ENCODE data around the gene OSBPL7. TPM values are rescaled to one million over a fixed set of nuclear protein-coding genes. Genes with fewer than 3 reads are reported as not detected.

Gene OSBPL7
- total RNA-seq, 1 donor from 2014 or later = 20.3 TPM

DNA sequence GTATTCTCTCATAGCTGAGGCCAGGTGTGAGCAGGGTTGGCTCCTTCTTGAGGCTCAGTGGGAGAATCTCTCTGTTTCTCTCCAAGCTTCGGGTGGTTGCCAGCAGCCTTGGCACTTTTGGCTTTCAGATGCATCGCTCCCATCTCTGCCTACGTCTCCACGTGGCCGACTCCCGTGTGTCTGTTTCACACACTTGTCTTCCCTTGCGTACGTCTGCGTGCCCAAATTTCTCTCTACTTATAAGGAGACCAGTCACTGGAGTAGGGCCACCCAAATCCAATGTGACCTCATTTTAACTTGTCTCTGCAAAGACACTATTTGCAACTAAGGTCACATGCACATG is 14.7 kb downstream of the OSBPL7 start:
- Mint-ChIP-seq H3K36me3 (peaks cover 7% of the 10 kb centered on the region), H3K27me3 (peaks cover 18% of the 10 kb centered on the region), H3K4me3 (no peak overlapping the region), H3K27ac (no peak overlapping the region), H3K9me3 (no peaks in the 10 kb centered on the region), H3K4me1 (ENCODE audit: unreplicated experiment) (peaks cover 10% of the 10 kb centered on the region)
- TF ChIP-seq, protein P1, sequence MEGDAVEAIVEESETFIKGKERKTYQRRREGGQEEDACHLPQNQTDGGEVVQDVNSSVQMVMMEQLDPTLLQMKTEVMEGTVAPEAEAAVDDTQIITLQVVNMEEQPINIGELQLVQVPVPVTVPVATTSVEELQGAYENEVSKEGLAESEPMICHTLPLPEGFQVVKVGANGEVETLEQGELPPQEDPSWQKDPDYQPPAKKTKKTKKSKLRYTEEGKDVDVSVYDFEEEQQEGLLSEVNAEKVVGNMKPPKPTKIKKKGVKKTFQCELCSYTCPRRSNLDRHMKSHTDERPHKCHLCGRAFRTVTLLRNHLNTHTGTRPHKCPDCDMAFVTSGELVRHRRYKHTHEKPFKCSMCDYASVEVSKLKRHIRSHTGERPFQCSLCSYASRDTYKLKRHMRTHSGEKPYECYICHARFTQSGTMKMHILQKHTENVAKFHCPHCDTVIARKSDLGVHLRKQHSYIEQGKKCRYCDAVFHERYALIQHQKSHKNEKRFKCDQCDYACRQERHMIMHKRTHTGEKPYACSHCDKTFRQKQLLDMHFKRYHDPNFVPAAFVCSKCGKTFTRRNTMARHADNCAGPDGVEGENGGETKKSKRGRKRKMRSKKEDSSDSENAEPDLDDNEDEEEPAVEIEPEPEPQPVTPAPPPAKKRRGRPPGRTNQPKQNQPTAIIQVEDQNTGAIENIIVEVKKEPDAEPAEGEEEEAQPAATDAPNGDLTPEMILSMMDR (conservative IDR thresholded peaks at IDR 0.05) = no peak
- no peak for DNase-seq (ENCODE audit: extremely low spot score, unreplicated experiment)

DNA sequence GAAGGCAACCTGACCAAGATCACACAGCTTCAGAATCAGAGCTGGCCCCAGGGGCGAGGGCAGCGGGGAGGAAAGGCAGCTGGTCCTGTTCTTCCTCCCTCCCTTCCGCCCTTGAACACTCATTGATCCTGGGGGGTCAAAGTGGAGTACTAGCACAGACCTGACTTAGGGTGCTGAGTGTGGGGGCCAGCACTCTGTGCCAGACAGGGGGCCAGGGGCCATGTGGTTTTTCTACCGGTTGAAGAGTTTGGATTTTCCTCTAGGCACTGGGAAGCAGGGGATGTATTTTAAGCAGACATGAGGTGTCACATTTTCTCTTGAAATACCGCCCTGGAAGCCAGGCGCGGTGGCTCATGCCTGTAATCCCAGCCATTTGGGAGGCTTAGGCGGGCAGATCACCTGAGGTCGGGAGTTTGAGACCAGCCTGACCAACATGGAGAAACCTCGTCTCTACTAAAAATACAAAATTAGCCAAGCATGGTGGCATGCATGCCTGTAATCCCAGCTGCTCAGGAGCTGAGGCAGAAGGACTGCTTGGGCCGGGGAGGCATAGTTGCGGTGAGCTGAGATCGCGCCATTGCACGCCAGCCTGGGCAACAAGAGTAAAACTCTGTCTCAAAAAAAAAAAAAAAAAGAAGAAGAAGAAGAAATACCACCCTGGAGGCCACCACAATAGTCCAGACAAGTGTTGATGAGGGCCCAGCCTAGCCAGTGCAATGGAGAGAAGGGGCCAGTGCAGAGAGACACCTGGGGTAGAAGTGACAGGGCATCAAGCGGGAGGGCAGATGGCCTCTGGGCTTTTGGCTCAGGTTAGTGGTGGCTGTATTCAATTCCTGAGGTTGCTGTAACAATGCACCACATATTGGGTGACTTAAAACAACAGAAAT is 15.3 kb downstream of the OSBPL7 start:
- H3K27me3 Mint-ChIP-seq = peaks cover 24% of the 10 kb centered on the region
- no peak overlapping the region for H3K27ac Mint-ChIP-seq
- no peak overlapping the region for H3K4me3 Mint-ChIP-seq
- peaks cover 7% of the 10 kb centered on the region for H3K36me3 Mint-ChIP-seq
- peaks cover 10% of the 10 kb centered on the region for H3K4me1 Mint-ChIP-seq (ENCODE audit: unreplicated experiment)
- DNase-seq (ENCODE audit: extremely low spot score, unreplicated experiment) = no peak
- TF ChIP-seq, protein P1 (conservative IDR thresholded peaks at IDR 0.05) = no peak
- H3K9me3 Mint-ChIP-seq = no peaks in the 10 kb centered on the region

DNA sequence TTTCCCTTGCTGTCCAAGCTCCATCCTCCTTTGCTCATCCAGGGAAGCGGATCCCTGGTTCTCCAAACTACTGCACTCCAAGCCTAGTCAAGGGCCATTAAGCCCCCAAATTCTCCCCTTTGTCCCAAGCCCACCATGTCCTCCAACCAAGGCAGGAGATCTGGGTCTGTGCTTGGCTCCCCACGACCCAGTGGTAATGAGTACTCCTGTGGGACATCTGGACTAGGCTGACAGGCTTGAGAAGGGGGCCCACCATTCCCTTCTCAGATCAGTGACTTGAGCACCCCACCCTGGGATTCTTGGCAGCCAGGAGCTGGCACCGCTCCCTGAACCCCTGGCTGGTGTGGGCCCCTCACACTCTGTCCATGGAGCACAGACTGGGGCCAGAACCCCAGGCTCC is 17.1 kb downstream of the OSBPL7 start:
- Mint-ChIP-seq H3K27ac (no peak overlapping the region), H3K27me3 (peaks cover 34% of the 10 kb centered on the region), H3K9me3 (no peaks in the 10 kb centered on the region), H3K4me3 (no peak overlapping the region), H3K36me3 (no peaks in the 10 kb centered on the region), H3K4me1 (ENCODE audit: unreplicated experiment) (no peaks in the 10 kb centered on the region)
- no peak for DNase-seq (ENCODE audit: extremely low spot score, unreplicated experiment)
- TF ChIP-seq, protein P1 (conservative IDR thresholded peaks at IDR 0.05) = no peak

DNA sequence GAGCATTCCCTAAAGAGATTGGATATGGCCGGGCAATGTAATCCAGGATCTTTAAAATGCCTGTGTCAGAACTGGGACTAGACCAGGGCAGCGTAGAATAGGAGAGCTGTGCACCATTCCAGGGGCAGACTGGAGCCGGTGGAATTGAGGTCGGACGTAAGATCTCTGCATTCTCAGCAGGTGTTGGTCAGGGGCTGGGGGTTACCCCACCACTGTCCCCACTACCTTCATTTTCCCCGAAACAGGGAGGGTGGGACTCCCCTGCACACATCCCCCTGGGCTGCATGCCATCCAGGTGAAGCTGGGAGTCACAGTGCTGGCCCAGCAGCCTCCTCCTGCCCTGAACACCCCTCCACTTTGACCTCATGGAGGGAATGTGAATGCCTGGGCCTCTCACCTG is 17.8 kb downstream of the OSBPL7 start:
- no peak overlapping the region for H3K4me3 Mint-ChIP-seq
- no peak overlapping the region for H3K27ac Mint-ChIP-seq
- peaks cover 34% of the 10 kb centered on the region for H3K27me3 Mint-ChIP-seq
- H3K36me3 Mint-ChIP-seq = no peaks in the 10 kb centered on the region
- TF ChIP-seq, protein P1 (conservative IDR thresholded peaks at IDR 0.05) = no peak
- H3K4me1 Mint-ChIP-seq (ENCODE audit: unreplicated experiment) = no peaks in the 10 kb centered on the region
- no peak for DNase-seq (ENCODE audit: extremely low spot score, unreplicated experiment)
- no peaks in the 10 kb centered on the region for H3K9me3 Mint-ChIP-seq

DNA sequence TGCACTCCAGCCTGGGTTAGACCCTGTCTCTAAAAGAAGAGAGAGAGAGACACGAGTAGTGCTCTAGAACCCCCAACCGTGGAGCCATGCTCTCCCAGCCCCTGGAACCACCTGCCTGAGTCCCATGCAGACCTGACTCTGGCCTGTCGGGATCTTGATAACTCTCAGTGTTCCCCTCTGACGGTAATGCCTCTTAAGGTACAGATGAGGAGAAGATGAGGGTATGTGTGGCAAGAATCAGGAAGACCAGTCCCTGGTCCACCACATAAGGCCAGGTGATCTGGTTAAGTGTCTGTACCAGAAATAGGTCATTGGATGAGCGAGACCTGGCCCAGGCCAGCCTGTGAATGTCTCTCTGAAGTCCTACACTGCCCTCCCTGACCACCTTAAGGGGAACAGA is 18.4 kb downstream of the OSBPL7 start:
- Mint-ChIP-seq H3K36me3 (no peaks in the 10 kb centered on the region), H3K9me3 (no peaks in the 10 kb centered on the region), H3K27me3 (peaks cover 38% of the 10 kb centered on the region), H3K4me3 (no peak overlapping the region), H3K27ac (no peak overlapping the region), H3K4me1 (ENCODE audit: unreplicated experiment) (no peaks in the 10 kb centered on the region)
- DNase-seq (ENCODE audit: extremely low spot score, unreplicated experiment) = no peak
- TF ChIP-seq, protein P1 (conservative IDR thresholded peaks at IDR 0.05) = no peak
